Measurements from ENCODE around the gene IDH3A.

- TF ChIP-seq CTCF (IDR thresholded peaks at IDR 0.05) (no peak), POLR2A (IDR thresholded peaks at IDR 0.05) (no peak)
Measured at GRCh38 chr15:78156653-78157052, 7.5 kb downstream of the IDH3A start.

Measured in right lobe of liver (tissue), 4 donors.